Endothelial cell of umbilical vein (primary cell): ENCODE measurements around the gene MAGI1. TPM values are rescaled to one million over a fixed set of nuclear protein-coding genes. Genes with fewer than 3 reads are reported as not detected.

Source experiments
- BruUV-seq: library from RNA; stranded (reverse); fragments of 400-500 nt; replicated peaks from 2 replicates; lab custom pipeline; 2021; lab: Mats Ljungman, UMichigan
- CTCF ChIA-PET: fragments of 300-600, 350-600 bp; sonication (Branson Sonifier 250); formaldehyde crosslinking; loops from one replicate; lab custom pipeline; 2021; ENCODE audit warnings: antibody characterized with exemption, inconsistent platforms; lab: Charles Lee
- POLR2A ChIA-PET: fragments of 300-600, 350-600 bp; sonication (Branson Sonifier 250); formaldehyde crosslinking; loops from one replicate; lab custom pipeline; 2021; ENCODE audit warnings: antibody characterized with exemption, inconsistent platforms; lab: Charles Lee
- DNase-seq: peaks from one replicate; pipeline ENCODE4 v3.0.0-alpha.2; 2011; ENCODE audit warnings: low read depth, low spot score
- FAIRE-seq: peaks from 2 replicates; lab custom pipeline; 2011; peaks lifted over from hg19 to GRCh38; lab: Jason Lieb, UNC
- H2AFZ ChIP-seq: 2 replicates; pipeline ENCODE4 v1.6.0; 2012; ENCODE audit warnings: low read depth, low read length, control low read depth, inconsistent platforms
- H3K27ac ChIP-seq: 2 replicates; pipeline ENCODE4 v1.5.1; 2011; ENCODE audit warnings: low read depth, mild to moderate bottlenecking, control low read depth, low read length, moderate library complexity; ENCODE audit not compliant: insufficient read depth
- H3K27me3 ChIP-seq, 2 experiments: 2 replicates each; pipeline versions ENCODE4 v1.6.0 to v1.6.1; 2011; ENCODE audit warnings: low read length in 2 of 2, mixed read lengths in 1 of 2; ENCODE audit not compliant: control insufficient read depth in 2 of 2, insufficient read depth in 2 of 2
- H3K36me3 ChIP-seq, 2 experiments: 2 replicates in 1 of 2; 3 replicates in 1 of 2; pipeline ENCODE4 v1.5.1; 2011; ENCODE audit warnings: low read length in 2 of 2, mild to moderate bottlenecking in 1 of 2, moderate library complexity in 1 of 2; ENCODE audit not compliant: control insufficient read depth in 2 of 2, insufficient read depth in 2 of 2; ENCODE audit errors: extremely low read depth in 1 of 2
- H3K4me1 ChIP-seq: 3 replicates; pipeline ENCODE4 v1.5.1; 2011; ENCODE audit warnings: mild to moderate bottlenecking, low read length; ENCODE audit not compliant: control insufficient read depth, insufficient read depth; ENCODE audit errors: extremely low read depth
- H3K4me2 ChIP-seq: 2 replicates; pipeline ENCODE4 v1.6.1; 2011; ENCODE audit warnings: low read length, control low read depth, mixed read lengths; ENCODE audit not compliant: insufficient read depth
- H3K4me3 ChIP-seq, 3 experiments: fragments of 200-600 bp in 1 of 3; sonication (generic), shearing (Covaris generic) in 1 of 3; replicated peaks in 1 of 3; 2 replicates each; pipeline ENCODE4 v1.5.1; 2011 to 2016; ENCODE audit warnings: control low read depth in 3 of 3, low read length in 3 of 3, mild to moderate bottlenecking in 2 of 3, inconsistent platforms in 1 of 3, low read depth in 1 of 3, moderate library complexity in 1 of 3; ENCODE audit not compliant: insufficient read depth in 1 of 3
- H3K79me2 ChIP-seq: 2 replicates; pipeline ENCODE4 v1.6.0; 2012; ENCODE audit warnings: low read length, inconsistent platforms; ENCODE audit not compliant: control insufficient read depth, insufficient read depth
- H3K9ac ChIP-seq: replicated peaks from 2 replicates; pipeline ENCODE3; 2011; ENCODE audit warnings: low read length, control low read depth; ENCODE audit not compliant: insufficient read depth; ENCODE audit errors: extremely low read depth
- H3K9me1 ChIP-seq: replicated peaks from 3 replicates; pipeline ENCODE4 v1.6.0; 2011; ENCODE audit warnings: mild to moderate bottlenecking, low read length; ENCODE audit not compliant: control insufficient read depth, insufficient read depth; ENCODE audit errors: extremely low read depth
- H3K9me3 ChIP-seq: replicated peaks from 2 replicates; pipeline ENCODE4 v1.5.1; 2012; ENCODE audit warnings: low read length, inconsistent platforms; ENCODE audit not compliant: control insufficient read depth, insufficient read depth
- H4K20me1 ChIP-seq: replicated peaks from 2 replicates; pipeline ENCODE3; 2011; ENCODE audit warnings: mild to moderate bottlenecking, low read length; ENCODE audit not compliant: control insufficient read depth, insufficient read depth; ENCODE audit errors: extremely low read depth
- EZH2 ChIP-seq: IDR thresholded peaks from 2 replicates; pipeline ENCODE4 v1.6.1; 2012; ENCODE audit warnings: borderline replicate concordance, low read depth, mild to moderate bottlenecking, moderate library complexity, low read length, inconsistent platforms; ENCODE audit not compliant: severe bottlenecking
- GATA2 ChIP-seq: IDR thresholded peaks from 2 replicates; pipeline ENCODE4 v1.7.0; 2011; ENCODE audit warnings: low read depth, mild to moderate bottlenecking, moderate library complexity, mixed read lengths, low read length; ENCODE audit not compliant: insufficient read length, insufficient read depth
- MYC ChIP-seq: IDR thresholded peaks from one replicate; pipeline ENCODE4 v1.6.1; 2011; ENCODE audit warnings: mild to moderate bottlenecking, low read depth, low read length
- POLR2AphosphoS5 ChIP-seq: IDR thresholded peaks from 2 replicates; pipeline ENCODE4 v1.6.1; 2012; ENCODE audit warnings: low read depth, mild to moderate bottlenecking, control low read depth, low read length, moderate library complexity; ENCODE audit not compliant: insufficient read depth
- dilution Hi-C: fragments of 300-500 bp; cut with MboI; formaldehyde crosslinking; loops from one replicate; pipeline ENCODE4 v1.15.0; 2019; ENCODE audit warnings: low sequenced_read_pairs; ENCODE audit not compliant: extremely low pct_ligation_motif_present
- intact Hi-C: fragments of 100-400 bp; cut with micrococcal nuclease; formaldehyde crosslinking; loops from one replicate; pipeline ENCODE4 v1.10.0; 2022
- polyA plus RNA-seq, 4 experiments: library from polyadenylated mRNA; depleted of rRNA in 3 of 4; stranded (reverse) in 3 of 4; unstranded in 1 of 4; fragments of >200 nt; gene quantifications; 2 replicates each; pipeline versions ENCODE4 v1.2.1 to v1.2.3, GENCODE V29; 2011 to 2012; ENCODE audit warnings: missing spikeins in 1 of 4
- total RNA-seq: library from RNA; stranded (reverse); gene quantifications from 2 replicates; pipeline ENCODE4 v1.2.3, GENCODE V29; 2021
- TF ChIP-seq, protein P1 (sequence below), 2 donors: IDR thresholded peaks; 1 replicate in 1 of 2; 2 replicates in 1 of 2; pipeline ENCODE4 v1.5.1; 2011; ENCODE audit warnings: low read length in 2 of 2, mild to moderate bottlenecking in 2 of 2, moderate library complexity in 2 of 2, control low read depth in 1 of 2, inconsistent platforms in 1 of 2, low read depth in 1 of 2; ENCODE audit not compliant: insufficient read depth in 1 of 2; ENCODE audit errors: extremely low read depth in 1 of 2
- TF ChIP-seq, protein P2 (sequence below): IDR thresholded peaks from 2 replicates; pipeline ENCODE4 v1.6.1; 2011; ENCODE audit not compliant: insufficient read depth, insufficient read length

Gene MAGI1
- total and polyA plus RNA-seq, 2 donors (not counting 3 experiments of a cell fraction or from before 2014, with no cell fraction given): 10.1 to 47.9 TPM

DNA sequence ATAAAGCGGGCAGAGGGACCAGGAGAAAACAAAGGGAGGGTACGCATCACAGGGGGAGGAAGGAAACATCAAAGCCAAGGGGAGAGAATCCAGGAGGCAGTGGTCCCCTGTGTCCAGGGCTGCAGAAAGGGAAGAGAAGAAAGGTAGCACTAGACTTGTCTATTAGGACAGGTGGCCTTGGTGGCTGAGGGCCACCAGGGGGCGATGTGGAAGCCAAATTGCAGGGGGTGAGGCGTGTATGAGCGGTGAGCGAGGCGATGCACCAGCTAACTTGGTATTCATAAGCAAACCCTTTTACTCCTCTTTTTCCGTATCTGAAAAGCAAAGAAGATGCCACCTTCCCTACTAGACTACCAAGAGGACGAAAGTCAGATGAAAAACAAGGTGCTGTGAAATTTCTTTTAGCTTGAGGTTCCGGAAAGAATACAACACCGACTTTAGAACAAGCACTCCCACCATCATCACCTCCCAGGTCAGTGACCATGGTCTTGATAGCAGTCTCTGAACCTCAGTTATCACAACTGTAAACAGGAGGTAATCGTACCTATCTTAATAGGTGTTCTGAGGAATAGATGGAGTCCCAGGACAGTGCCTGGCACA lies 696.5 kb downstream of the MAGI1 start:
- Histone ChIP-seq H3K27ac (no peak overlapping the region), H3K4me2 (no peak overlapping the region), H3K9ac (no peak overlapping the region), H3K9me3 (no peaks in the 10 kb centered on the region), H3K36me3 (no peaks in the 10 kb centered on the region), H3K4me1 (no peaks in the 10 kb centered on the region), H3K4me3 (no peak overlapping the region), H3K9me1 (no peaks in the 10 kb centered on the region), H2AFZ (no peak overlapping the region), H3K27me3 (peaks cover 0 to 2% of the 10 kb centered on the region in 2 experiments), H3K79me2 (no peaks in the 10 kb centered on the region), H4K20me1 (no peaks in the 10 kb centered on the region)
- no peak for FAIRE-seq
- CTCF ChIA-PET: interaction anchor here (0.5 to 1.4 kb wide), 22 partner anchors 8 to 854 kb away, joined by 3 to 9 read pairs (median 5); no protein-coding TSS in a partner anchor
- no TSS peak for BruUV-seq
- DNase-seq: peak; percentile 60
- POLR2A ChIA-PET: no interaction called here
- dilution Hi-C loops (no loop called here), intact Hi-C loops (loop anchor here (1.0 to 5.0 kb wide), 7 partner anchors 69 to 855 kb away; no protein-coding TSS in a partner anchor)
- TF ChIP-seq GATA2 (no peak), POLR2AphosphoS5 (no peak), EZH2 (no peak), MYC (no peak)
- TF ChIP-seq, protein P1, sequence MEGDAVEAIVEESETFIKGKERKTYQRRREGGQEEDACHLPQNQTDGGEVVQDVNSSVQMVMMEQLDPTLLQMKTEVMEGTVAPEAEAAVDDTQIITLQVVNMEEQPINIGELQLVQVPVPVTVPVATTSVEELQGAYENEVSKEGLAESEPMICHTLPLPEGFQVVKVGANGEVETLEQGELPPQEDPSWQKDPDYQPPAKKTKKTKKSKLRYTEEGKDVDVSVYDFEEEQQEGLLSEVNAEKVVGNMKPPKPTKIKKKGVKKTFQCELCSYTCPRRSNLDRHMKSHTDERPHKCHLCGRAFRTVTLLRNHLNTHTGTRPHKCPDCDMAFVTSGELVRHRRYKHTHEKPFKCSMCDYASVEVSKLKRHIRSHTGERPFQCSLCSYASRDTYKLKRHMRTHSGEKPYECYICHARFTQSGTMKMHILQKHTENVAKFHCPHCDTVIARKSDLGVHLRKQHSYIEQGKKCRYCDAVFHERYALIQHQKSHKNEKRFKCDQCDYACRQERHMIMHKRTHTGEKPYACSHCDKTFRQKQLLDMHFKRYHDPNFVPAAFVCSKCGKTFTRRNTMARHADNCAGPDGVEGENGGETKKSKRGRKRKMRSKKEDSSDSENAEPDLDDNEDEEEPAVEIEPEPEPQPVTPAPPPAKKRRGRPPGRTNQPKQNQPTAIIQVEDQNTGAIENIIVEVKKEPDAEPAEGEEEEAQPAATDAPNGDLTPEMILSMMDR (IDR thresholded peaks at IDR 0.05; ENCODE audit: extremely low read depth in 1 of 2, insufficient read depth in 1 of 2, low read depth in 1 of 2, low read length in 2 of 2): peak; percentile 83 to 90
- TF ChIP-seq, protein P2, sequence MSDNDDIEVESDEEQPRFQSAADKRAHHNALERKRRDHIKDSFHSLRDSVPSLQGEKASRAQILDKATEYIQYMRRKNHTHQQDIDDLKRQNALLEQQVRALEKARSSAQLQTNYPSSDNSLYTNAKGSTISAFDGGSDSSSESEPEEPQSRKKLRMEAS: no peak
